Ishikawa (cell line): ENCODE data around the gene RIIAD1.

Experiments
- CEBPB ChIP-seq: IDR thresholded peaks from 2 replicates; pipeline ENCODE4 v1.6.1; 2012
- CREB1 ChIP-seq: IDR thresholded peaks from 2 replicates; pipeline ENCODE4 v1.6.1; 2012; ENCODE audit warnings: low read depth
- EGR1 ChIP-seq: IDR thresholded peaks from 2 replicates; pipeline ENCODE4 v1.6.1; 2012
- EP300 ChIP-seq: IDR thresholded peaks from 2 replicates; pipeline ENCODE4 v1.6.1; 2012; ENCODE audit warnings: borderline replicate concordance
- FOXM1 ChIP-seq: IDR thresholded peaks from 2 replicates; pipeline ENCODE4 v1.6.1; 2012; ENCODE audit warnings: low read depth, borderline replicate concordance
- MAX ChIP-seq: IDR thresholded peaks from 2 replicates; pipeline ENCODE4 v1.6.1; 2012
- NFIC ChIP-seq: IDR thresholded peaks from 2 replicates; pipeline ENCODE4 v1.6.1; 2012
- RAD21 ChIP-seq: IDR thresholded peaks from 2 replicates; pipeline ENCODE4 v1.6.1; 2012; ENCODE audit warnings: low read depth
- REST ChIP-seq: IDR thresholded peaks from 2 replicates; pipeline ENCODE4 v1.6.1; 2012; ENCODE audit warnings: low read depth, mild to moderate bottlenecking
- TAF1 ChIP-seq: IDR thresholded peaks from 2 replicates; pipeline ENCODE4 v1.6.1; 2012; ENCODE audit warnings: low read depth, mild to moderate bottlenecking
- TCF12 ChIP-seq: IDR thresholded peaks from 2 replicates; pipeline ENCODE4 v1.6.1; 2012; ENCODE audit warnings: low read depth
- TEAD4 ChIP-seq: IDR thresholded peaks from 2 replicates; pipeline ENCODE4 v1.6.1; 2012
- USF1 ChIP-seq: IDR thresholded peaks from 2 replicates; pipeline ENCODE4 v1.6.1; 2012
- YY1 ChIP-seq: IDR thresholded peaks from 2 replicates; pipeline ENCODE4 v1.6.1; 2012; ENCODE audit warnings: low read depth
- ZBTB7A ChIP-seq: IDR thresholded peaks from 2 replicates; pipeline ENCODE4 v1.6.1; 2012; ENCODE audit warnings: low read depth

The RIIAD1 gene

GRCh38 chr1:151729157-151729965 lies 8.0 kb downstream of the RIIAD1 start:
- TF ChIP-seq TCF12 (no peak), REST (no peak), EP300 (no peak), EGR1 (no peak), FOXM1 (no peak), NFIC (no peak), CEBPB (no peak), ZBTB7A (no peak), TEAD4 (no peak), RAD21 (no peak), YY1 (no peak), CREB1 (no peak), MAX (no peak), USF1 (no peak), TAF1 (no peak)

- no peak for TF ChIP-seq TAF1
- TF ChIP-seq REST: no peak
- TF ChIP-seq FOXM1: no peak
- TF ChIP-seq TEAD4: no peak
- TF ChIP-seq MAX: no peak
- TF ChIP-seq USF1: no peak
- TF ChIP-seq RAD21: no peak
Observed at GRCh38 chr1:151729966-151730291, 8.6 kb downstream of the RIIAD1 start.

- TF ChIP-seq TEAD4: no peak
- TF ChIP-seq TAF1: no peak
- TF ChIP-seq RAD21: no peak
- no peak for TF ChIP-seq YY1
- TF ChIP-seq NFIC: no peak
- TF ChIP-seq CREB1: no peak
- no peak for TF ChIP-seq REST
- TF ChIP-seq MAX: no peak
- TF ChIP-seq FOXM1: no peak
- no peak for TF ChIP-seq CEBPB
Observed at GRCh38 chr1:151733126-151733525, 11.8 kb downstream of the RIIAD1 start.

GRCh38 chr1:151737026-151737425 lies 15.7 kb downstream of the RIIAD1 start:
- TF ChIP-seq CREB1 (no peak), YY1 (no peak), MAX (no peak), USF1 (no peak)
